ENCODE results near the gene CDYL2.
"Not testable (repeated sequence)": the region's sequence is repeated elsewhere in the genome, so short reads cannot be mapped to it uniquely, and the experiment has no call there.

CDYL2 gene, protein sequence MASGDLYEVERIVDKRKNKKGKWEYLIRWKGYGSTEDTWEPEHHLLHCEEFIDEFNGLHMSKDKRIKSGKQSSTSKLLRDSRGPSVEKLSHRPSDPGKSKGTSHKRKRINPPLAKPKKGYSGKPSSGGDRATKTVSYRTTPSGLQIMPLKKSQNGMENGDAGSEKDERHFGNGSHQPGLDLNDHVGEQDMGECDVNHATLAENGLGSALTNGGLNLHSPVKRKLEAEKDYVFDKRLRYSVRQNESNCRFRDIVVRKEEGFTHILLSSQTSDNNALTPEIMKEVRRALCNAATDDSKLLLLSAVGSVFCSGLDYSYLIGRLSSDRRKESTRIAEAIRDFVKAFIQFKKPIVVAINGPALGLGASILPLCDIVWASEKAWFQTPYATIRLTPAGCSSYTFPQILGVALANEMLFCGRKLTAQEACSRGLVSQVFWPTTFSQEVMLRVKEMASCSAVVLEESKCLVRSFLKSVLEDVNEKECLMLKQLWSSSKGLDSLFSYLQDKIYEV

GRCh38 chr16:80804526-80805383 lies at the start of gene CDYL2:
CDYL2 (minus strand) TSS chr16:80804598; CDS start chr16:80804173, 425 bp downstream.
- peak; percentile 10 to 34 for DNase-seq (ENCODE audit: low read depth in 1 of 2, low spot score in 1 of 2)

GRCh38 chr16:80852261-80852872 lies 48.0 kb upstream of the CDYL2 start:
- no peak for DNase-seq (ENCODE audit: low read depth in 1 of 2, low spot score in 1 of 2)

DNA sequence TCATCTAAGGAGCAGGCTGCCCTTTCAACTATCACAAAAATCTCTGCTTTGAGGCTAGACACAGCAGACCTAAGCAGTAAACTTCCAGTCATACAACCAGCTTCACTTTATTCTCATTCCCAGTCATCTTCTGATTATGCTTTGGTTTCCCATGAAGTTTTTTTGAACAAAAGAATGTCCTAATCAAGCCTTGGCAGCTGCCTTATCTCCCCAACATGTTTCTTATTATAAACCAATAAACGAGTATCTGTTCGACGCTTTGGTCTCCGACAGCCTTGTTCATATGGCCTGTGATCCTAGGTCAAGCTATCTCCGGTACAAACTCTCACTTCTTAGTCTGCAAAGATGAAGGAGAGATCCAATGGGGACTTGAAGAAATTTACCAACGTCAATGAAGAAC lies 47.4 kb upstream of the CDYL2 start:
- DNase-seq (ENCODE audit: low read depth in 1 of 2, low spot score in 1 of 2), result no peak

GRCh38 chr16:80850757-80851156 lies 46.4 kb upstream of the CDYL2 start:
- no peak for DNase-seq (ENCODE audit: low read depth in 1 of 2, low spot score in 1 of 2)

GRCh38 chr16:80848862-80849261 lies 44.5 kb upstream of the CDYL2 start:
- DNase-seq (ENCODE audit: low read depth in 1 of 2, low spot score in 1 of 2), result no peak

DNA sequence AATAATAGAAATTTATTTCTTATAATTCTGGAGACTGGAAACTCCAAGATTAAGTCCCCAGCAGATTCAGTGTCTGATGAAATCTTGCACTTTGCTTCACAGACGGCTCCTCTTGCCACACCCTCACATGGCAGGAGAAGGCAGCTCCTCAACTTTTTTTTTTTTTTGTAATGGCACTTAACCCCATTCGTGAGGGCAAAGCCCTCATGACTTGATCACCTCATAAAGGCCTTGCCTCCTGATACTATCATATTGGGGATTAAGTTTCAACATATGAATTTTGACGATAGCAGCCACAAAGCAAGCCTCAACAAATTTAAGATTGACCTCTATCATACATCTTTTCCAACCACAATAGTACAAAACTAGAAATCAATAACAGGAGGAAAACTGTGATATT lies 42.3 kb upstream of the CDYL2 start:
- no peak for DNase-seq (ENCODE audit: low read depth in 1 of 2, low spot score in 1 of 2)

GRCh38 chr16:80846275-80846674 lies 41.9 kb upstream of the CDYL2 start:
- no peak for DNase-seq (ENCODE audit: low read depth in 1 of 2, low spot score in 1 of 2)

- DNase-seq (ENCODE audit: low read depth in 1 of 2, low spot score in 1 of 2), result no peak
Measured at GRCh38 chr16:80844395-80844794, 40.0 kb upstream of the CDYL2 start.

DNA sequence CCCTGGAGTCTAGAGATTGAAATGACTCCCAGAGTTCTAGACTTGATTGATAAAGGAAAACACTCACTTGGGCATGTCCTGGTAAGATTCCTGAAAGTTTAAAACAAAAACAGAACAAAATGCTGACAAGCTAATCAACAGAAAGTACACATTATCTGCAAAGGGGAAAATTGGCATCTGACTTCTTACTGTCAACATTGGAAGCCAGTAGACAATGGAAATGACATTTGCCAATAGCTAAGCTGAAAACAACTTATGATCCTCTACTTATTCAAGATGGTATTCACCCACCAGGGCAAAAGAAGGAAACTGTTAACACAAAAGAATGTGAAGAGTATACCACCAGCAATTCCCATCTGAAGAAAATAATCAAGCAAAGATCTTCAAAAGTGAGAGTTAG lies 36.8 kb upstream of the CDYL2 start:
- DNase-seq (ENCODE audit: low read depth in 1 of 2, low spot score in 1 of 2), result no peak

DNA sequence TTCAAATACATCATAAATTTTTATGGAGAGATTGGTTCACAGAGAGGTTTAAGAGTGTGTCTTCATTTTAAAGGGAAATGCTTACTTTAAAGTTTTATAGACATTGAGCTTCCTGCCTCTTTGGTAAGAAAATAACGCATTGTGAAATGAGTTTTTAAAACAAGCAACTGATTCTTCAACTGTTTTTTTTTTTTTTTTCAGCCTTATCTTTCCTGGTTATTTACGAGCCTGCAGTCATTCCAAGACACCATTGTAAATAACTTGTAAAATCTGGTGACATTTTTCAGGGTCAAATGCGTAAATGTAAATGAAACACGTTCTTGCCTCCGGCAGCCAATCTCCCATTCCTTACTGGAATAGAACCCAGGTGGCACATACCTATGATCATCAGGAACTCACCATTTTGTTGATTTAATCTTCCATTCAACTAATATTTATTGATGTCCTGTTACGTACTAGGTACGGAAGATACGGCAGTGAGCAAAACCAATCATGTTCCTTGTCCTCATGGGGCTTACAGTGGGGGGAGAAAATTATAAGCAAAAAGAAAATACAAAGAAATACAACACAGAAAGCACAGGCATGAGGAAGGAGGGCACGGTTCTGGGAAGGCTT lies 33.2 kb upstream of the CDYL2 start:
- DNase-seq (ENCODE audit: low read depth in 1 of 2, low spot score in 1 of 2), result no peak

- DNase-seq (ENCODE audit: low read depth in 1 of 2, low spot score in 1 of 2), result no peak
Measured at GRCh38 chr16:80836846-80837245, 32.4 kb upstream of the CDYL2 start.

GRCh38 chr16:80836202-80836601 lies 31.8 kb upstream of the CDYL2 start:
- DNase-seq (ENCODE audit: low read depth in 1 of 2, low spot score in 1 of 2), result no peak

DNA sequence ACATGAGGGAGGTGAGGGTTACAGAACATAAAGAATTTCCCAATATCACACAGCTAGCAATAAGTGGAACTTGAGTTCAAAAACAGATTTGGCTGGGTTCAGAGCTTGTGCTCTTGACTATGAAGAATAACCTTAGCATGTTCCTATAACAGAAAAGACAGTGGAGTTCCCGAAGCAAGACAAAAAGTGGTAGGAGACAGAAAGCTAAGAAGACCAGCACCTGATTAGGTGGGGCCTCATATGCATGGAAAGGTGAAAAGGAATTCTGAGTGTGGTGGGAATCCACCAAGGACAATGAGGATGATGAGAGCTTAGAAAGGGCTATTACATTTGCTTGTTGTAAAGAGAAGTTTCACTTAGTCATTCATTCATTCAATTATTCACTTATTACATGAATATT lies 26.6 kb upstream of the CDYL2 start:
- DNase-seq (ENCODE audit: low read depth in 1 of 2, low spot score in 1 of 2), result no peak

- no peak for DNase-seq (ENCODE audit: low read depth in 1 of 2, low spot score in 1 of 2)
Measured at GRCh38 chr16:80828495-80828894, 24.1 kb upstream of the CDYL2 start.

DNA sequence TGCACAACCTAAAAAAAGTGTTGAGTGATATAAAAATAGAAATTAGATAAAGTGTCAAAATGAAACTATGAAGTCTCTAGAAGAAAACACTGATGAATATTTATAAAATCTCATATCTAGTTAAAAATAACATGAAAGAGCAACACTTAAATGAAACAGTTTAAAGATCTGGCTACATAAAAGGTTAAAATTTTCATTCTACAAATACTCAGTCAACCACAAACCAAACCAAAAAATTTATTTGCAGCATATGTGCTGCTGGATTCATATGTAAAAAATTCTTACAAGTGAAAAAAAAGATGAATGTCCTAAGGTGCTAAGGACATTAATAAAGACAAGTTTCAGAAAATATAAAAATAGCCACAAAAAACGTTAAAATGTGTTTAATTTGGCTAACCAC lies 22.6 kb upstream of the CDYL2 start:
- no peak for DNase-seq (ENCODE audit: low read depth in 1 of 2, low spot score in 1 of 2)

DNA sequence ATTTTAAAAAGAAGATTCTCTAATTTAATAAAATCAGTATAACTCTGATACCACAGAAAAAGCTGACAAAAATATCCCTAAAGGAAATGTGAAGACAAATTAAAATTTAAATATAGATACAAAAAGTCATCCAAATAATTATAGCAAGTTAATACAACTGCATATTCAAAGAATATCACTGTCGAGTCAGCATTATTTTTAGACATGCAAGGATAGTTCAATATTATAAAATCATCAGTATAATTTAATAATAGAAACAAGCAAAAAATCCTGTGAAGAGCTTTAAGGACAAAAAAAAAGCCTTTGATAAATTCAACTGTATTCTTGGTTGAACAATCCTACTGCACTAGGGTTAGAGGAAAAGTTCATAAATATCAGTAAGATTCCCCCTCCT lies 21.0 kb upstream of the CDYL2 start:
- DNase-seq (ENCODE audit: low read depth in 1 of 2, low spot score in 1 of 2), result no peak

DNA sequence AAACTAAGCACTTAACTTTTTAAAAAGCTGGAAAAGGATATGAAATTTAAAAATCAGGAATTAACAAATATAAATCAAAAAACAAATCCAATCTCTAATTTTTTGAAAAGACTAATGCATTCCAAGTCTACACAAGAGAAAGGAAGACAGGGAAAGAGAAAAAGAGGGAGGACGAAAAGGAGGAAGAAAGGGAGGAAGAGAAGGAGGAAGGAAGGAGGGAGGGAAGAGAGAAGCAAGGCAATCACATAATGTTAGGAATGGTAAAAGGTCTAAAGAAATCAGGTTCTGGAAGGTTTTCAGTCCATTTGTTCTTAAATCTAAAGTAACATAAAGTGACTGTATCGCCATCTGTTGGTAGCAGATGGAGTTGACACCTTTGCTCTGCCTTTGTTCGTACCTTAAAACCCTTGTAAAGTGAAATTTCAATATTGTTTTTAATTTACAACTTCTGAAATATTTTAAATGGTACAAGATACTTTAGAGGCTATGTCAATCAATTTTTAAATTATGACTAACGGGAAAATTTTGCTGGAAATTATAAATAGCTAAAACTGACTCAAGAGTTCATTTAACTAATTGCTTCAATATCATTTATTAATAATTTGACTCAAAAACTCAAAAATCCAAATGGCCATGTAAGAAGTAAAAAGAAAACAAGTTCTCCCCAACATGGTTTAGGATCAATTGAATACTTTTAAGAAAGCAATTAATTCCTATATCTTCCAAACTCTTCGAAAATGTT lies 20.4 kb upstream of the CDYL2 start:
- DNase-seq (ENCODE audit: low read depth in 1 of 2, low spot score in 1 of 2), result no peak

DNA sequence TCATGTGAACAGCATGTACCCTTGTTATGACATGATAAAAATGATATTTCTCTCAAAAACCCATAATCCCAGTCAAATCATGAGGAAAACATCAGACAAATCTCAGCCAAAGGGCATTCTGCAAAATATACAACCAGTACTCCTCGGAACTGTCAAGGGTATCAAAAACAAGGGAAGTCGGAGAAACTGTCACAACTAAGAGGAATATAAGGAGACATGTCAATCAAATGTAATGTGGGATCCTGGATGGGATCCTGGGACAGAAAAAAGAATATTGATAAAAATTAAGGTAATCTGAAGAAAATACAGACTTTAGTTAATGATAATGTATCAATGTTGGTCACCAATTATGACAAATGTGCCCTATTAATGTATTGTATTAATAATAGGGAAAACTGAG lies 15.6 kb upstream of the CDYL2 start:
- no peak for DNase-seq (ENCODE audit: low read depth in 1 of 2, low spot score in 1 of 2)

GRCh38 chr16:80816356-80816755 lies 12.0 kb upstream of the CDYL2 start:
- DNase-seq (ENCODE audit: low read depth in 1 of 2, low spot score in 1 of 2), result no peak

- not testable (repeated sequence) for DNase-seq (ENCODE audit: low read depth in 1 of 2, low spot score in 1 of 2)
Measured at GRCh38 chr16:80815278-80815677, 10.9 kb upstream of the CDYL2 start.

GRCh38 chr16:80812593-80812992 lies 8.2 kb upstream of the CDYL2 start:
- DNase-seq (ENCODE audit: low read depth in 1 of 2, low spot score in 1 of 2), result no peak
